GM21737 (cell line): Measurements from ENCODE around the gene TACR1.

Source experiments
- ATAC-seq: cut with Tn5 transposase; IDR thresholded peaks from one replicate; pipeline ENCODE4 v1.9.1; 2021; ENCODE audit warnings: mild to moderate bottlenecking, moderate library complexity; ENCODE audit not compliant: unreplicated experiment

The TACR1 gene

GRCh38 chr2:75055142-75055819 is 144.0 kb downstream of the TACR1 start:
- no peak for ATAC-seq

DNA sequence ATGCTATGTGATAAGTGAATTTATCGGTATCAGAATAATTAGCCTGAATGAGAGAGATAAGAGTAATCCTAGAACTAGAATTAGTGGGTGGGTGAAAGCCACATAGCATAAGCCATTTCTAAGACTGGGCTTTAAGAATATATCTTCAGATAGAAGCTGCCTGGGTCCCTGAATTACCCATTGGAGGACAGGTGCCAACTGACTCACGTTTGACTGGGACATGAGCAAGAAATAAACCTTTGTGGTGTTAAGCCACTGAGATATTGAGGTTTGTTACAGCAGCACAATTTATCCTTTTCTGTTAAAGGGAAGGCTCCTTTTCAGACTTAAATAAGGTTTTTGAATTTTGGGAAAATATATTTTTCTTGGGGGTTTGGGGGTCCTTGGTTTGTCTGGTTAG is 145.0 kb downstream of the TACR1 start:
- ATAC-seq, result no peak

DNA sequence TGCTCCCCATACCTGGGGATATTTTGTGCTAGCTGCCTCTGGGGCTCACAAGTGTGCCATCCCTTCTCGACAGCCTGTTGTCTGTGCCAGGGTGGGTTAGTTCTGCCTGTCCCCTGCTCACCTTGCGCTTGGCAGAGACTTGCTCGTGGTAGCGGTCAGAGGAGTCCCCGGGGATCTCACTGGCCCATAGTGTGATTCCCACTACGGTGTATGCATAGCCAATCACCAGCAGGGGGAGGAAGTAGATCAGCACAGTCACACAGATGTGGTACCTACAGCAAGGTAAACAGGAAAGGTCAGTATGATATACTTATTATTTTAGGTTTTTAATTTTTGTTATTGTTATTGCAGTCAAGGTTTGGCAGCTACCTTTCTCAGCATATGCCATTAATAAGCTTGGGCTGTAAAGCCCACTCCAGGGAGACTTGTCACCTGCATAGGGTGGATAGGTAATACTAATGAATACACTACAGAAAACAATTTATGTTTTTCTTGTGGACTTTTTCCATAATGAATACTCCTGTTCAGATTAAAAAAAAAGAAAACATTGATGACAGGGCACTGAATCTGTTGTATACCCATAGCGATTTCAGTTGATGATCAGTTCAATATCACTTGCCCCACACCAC is 145.7 kb downstream of the TACR1 start:
- ATAC-seq, result no peak

DNA sequence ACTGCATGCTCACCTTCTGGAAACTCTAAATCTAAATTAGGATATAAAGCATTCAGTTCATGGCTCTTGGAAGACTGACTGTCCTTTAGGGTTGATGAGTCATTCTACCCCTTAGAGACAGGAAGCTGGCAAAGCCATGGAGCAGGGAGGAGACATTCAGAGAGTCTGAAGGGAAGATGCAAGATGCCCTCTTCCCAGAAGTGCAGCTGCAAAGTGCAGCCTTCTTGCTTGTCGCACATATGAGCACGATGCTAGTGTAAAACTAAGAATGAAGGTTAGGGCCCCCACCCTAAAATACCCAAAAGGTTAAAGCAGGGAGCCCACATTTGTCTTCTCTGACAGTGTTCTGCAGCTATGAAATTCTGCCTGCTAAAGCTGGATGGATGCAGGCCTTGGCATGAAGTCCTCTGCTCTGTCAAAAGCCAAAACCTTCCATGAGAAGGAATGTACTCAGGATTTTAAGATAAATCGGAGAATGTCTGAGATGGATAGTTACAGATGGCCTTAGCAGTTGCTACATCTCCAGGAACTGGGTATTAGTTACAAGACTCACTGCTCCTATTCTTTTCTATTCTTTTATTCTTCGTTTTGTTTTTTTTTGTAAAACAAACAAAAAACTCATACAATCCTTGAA is 151.2 kb downstream of the TACR1 start:
- ATAC-seq, result no peak

DNA sequence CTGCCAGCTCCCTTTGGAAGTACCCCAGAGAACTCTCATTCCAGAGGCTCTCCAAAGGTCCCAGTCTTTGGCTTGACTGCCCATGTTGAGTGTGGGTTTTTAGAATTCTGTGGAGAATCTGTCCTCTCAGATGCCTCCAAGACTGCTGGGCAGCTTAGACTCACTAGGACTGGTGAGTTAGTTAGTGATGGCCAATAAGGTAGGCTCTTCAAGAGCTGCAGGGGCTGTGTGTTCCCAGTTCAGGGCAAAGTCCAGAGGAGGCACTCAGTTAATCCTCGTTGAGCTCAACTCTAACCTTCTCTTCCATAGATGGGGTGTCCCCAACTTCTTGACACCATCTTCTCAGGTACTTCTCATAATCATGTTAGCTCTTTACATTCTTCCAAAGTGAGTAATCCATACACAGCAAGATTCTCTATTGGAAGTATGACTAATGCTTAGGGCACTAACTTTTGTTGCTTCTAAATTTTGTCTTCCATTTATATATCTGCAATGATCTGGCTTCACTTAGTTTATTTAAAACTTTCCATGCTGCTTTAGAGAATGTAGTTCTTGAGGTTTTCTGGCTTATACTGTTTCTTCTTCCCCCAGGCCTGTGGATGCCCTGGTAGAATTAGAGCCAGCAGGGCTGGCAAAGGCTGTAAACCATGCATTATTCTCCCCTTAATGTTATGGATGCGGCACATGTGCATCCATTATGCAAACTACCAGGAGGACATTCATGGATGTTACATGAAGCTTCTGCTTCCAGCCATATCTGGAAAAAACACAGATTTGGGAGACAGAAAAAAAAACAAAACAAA is 151.9 kb downstream of the TACR1 start:
- ATAC-seq, result no peak

- no peak for ATAC-seq
Observed at GRCh38 chr2:75045526-75046050, 153.7 kb downstream of the TACR1 start.

GRCh38 chr2:75044291-75044690 is 155.0 kb downstream of the TACR1 start:
- no peak for ATAC-seq

DNA sequence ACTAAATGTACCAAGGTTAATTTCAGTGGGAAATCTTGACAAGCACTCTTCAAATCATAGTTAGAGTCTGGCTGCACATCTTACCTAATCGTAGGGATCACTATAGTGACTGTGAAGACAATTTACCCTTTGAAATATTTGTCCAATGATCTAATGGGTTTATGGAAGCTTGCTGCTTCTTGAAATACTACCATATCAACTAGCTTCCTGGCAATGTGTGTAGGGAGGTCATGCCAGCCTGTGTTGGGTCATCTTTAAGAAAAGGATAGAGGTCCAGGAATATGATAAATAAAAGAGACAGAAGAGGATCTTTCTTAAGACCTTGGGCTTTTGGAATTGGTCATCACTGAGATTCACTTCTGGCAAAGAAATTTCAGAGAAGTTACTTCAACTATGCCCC is 156.5 kb downstream of the TACR1 start:
- no peak for ATAC-seq

DNA sequence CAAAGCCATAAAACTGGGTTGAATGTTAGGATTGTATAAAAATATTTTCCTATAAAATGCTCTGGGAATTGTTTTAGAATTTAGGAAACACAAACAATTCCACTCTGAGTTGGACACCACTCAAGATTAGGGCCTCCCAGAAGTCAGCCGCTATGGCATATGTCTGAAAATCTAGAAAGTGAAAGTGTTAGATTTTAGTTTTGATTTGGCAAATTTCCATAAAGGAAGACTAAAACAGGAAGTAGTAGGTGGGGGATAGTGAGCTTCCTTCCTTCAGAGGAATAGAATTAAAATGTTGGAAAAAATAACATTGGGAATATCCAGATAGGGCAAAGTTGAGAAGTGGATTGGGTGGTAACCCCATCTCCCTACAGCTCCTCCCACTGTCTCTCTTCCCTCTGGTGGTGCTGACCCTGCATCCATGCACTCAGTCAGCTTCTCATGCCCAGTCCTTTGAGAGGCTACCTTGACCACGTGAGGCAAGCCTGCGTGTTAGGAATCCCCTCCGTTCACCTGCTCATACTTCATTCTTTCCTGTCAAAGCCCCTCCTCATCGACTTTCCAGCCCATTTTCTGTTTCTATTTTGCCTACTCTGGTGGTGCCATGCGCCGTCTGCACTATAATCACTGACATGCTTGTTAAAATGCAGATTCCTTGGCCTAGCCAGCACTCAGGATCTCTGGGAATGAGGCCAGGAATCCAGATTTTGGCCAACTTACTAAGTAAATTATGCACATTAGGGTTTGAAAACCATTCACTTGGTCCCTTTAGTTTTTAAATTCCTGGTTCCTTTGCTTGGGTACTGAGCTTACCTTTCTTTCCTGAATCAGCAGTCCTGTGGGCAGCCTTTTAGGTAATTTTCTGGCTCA is 157.4 kb downstream of the TACR1 start:
- no peak for ATAC-seq

- no peak for ATAC-seq
Observed at GRCh38 chr2:75041226-75041625, 158.1 kb downstream of the TACR1 start.

DNA sequence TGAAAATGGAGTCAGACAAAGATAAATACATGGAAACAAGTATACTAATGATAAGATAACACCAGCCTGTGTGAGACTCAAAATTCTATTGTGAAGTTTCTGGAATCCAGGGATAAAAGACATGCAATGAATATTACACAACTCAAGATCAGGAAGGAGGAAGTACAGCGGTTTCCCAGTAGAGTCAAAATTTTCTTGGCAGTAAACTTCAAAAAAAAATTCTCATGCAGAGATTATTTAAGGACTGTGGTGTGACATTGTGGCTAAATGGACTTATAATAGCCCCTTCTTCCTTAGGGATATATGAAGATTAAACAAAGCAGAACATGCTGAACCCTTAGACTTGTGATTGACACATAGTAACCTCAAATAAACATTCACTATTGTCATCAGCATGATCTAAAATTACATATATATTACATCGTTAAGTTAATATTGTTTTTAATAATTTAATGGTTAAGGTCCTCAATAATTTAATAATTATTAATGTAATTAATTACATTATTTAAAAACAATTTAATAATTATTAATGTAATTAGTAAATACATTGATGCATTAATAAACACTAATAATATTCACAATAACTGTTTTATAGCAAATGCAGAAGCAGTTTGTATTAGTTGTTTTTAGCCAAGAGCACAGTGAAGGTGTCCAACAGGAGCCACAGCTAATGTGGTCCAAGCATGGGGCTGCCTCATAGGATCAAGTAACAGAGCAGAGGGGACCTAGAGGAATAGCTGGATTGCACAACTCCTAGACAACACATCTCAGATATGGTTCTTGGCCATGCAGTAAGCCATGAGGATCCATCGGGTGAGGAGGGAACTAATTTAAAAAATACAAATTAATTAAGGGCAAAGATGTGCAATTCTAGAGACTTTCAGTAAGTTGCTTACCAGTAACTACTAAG is 163.6 kb downstream of the TACR1 start:
- ATAC-seq, result no peak

- no peak for ATAC-seq
Observed at GRCh38 chr2:75033516-75033915, 165.8 kb downstream of the TACR1 start.

DNA sequence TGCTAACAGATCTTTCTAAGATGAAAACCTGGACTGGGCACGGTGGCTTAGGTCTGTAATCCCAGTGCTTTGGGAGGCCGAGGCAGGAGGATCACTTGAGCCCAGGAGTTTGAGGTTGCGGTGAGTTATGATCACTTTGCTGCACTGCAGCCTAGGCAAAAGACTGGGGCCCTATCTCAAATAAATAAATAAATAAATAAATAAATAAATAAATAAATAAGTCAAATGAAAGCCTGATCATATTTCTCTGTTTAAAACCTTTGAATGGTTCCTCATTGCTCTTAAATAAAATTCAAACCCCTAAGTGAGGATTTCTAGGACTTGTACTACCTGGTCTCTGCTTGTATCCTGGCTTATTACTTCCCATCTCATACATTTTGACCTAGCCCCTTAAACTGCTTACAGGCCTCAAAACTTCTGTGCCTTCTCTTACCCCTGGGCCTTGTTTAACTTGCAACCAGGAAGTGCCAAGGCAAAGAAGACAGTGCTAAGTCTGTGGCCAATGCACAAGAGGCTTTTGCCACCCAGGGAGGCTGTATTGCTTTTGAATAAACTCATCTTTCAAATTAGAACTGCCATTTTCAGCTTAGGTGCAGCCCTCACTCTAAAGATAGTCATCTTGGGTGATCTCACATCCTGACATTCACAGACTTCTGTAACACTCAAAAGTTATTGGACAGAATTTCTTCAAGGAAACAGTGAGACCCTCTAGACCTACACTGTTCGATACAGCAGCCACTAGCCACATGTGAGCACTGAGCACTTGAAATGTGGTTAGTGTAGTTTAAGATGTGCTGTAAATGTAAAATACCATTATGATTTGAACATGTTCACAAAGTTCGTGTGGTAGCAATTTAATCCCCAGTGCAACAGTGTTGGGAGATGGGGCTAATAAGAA is 167.2 kb downstream of the TACR1 start:
- no peak for ATAC-seq

DNA sequence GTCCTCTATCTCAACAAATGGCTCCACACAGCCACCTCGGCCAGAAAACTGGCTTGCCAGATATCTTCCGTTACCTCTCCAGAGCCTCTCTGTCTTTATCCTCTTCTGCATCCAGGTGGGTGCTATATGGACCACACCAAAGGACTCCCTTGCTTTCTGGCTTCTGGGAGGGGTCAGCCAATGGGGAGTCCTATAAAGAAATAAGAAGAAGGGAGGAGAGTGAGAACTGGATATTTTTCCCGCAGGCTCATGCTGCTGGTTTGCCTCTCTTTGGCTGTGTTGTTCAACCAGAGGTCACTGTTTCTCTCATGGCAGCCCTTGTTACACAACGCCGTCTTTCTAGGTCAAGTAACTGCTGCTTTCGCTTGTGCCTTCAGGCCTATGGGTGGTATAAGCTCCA is 168.1 kb downstream of the TACR1 start:
- ATAC-seq, result no peak

- no peak for ATAC-seq
Observed at GRCh38 chr2:75030218-75031009, 168.9 kb downstream of the TACR1 start.

GRCh38 chr2:75027886-75028285 is 171.4 kb downstream of the TACR1 start:
- ATAC-seq, result no peak

GRCh38 chr2:75025633-75026380 is 173.5 kb downstream of the TACR1 start:
- no peak for ATAC-seq
